Astrocyte of the hippocampus (primary cell): ENCODE data around the gene MAP3K21.

ENCODE experiments used
- DNase-seq: peaks from one replicate; pipeline ENCODE4 v3.0.0; 2011; ENCODE audit warnings: low read depth, low spot score

MAP3K21 gene

GRCh38 chr1:233327651-233328141 lies at the start of gene MAP3K21:
TSS of gene MAP3K21 (plus strand) at chr1:233327724. CDS start at chr1:233328029, 305 bp downstream.
- no peak for DNase-seq

- no peak for DNase-seq
These were observed 48.9 kb upstream of the MAP3K21 start for GRCh38 chr1:233278631-233279030.

GRCh38 chr1:233279971-233280370 lies 47.6 kb upstream of the MAP3K21 start:
- no peak for DNase-seq

- DNase-seq, result peak; percentile 81
These were observed 45.6 kb upstream of the MAP3K21 start for GRCh38 chr1:233281711-233282581.

GRCh38 chr1:233282582-233282886 lies 45.0 kb upstream of the MAP3K21 start:
- no peak for DNase-seq

- no peak for DNase-seq
These were observed 37.8 kb upstream of the MAP3K21 start for GRCh38 chr1:233289676-233290075.

GRCh38 chr1:233290396-233291034 lies 37.0 kb upstream of the MAP3K21 start:
- DNase-seq, result no peak

- no peak for DNase-seq
These were observed 33.7 kb upstream of the MAP3K21 start for GRCh38 chr1:233293556-233294446.

GRCh38 chr1:233294913-233295236 lies 32.6 kb upstream of the MAP3K21 start:
- DNase-seq, result peak; percentile 76

GRCh38 chr1:233295237-233295974 lies 32.1 kb upstream of the MAP3K21 start, which contains the start of gene PCNX2:
TSS of gene PCNX2 (minus strand) at chr1:233295725. CDS start at chr1:233295478, 247 bp downstream.
- DNase-seq, result peak; percentile 86

- no peak for DNase-seq
These were observed 31.6 kb upstream of the MAP3K21 start for GRCh38 chr1:233295975-233296322.

GRCh38 chr1:233299450-233299849 lies 28.1 kb upstream of the MAP3K21 start:
- DNase-seq, result no peak

- DNase-seq, result no peak
These were observed 27.2 kb upstream of the MAP3K21 start for GRCh38 chr1:233300326-233300725.

GRCh38 chr1:233304489-233305102 lies 22.9 kb upstream of the MAP3K21 start:
- DNase-seq, result peak; percentile 54

- no peak for DNase-seq
These were observed 13.9 kb upstream of the MAP3K21 start for GRCh38 chr1:233313434-233314155.

- DNase-seq, result no peak
These were observed 11.7 kb upstream of the MAP3K21 start for GRCh38 chr1:233315718-233316301.

GRCh38 chr1:233316473-233316872 lies 11.1 kb upstream of the MAP3K21 start:
- no peak for DNase-seq

- no peak for DNase-seq
These were observed 8.3 kb upstream of the MAP3K21 start for GRCh38 chr1:233319272-233319671.

- DNase-seq, result no peak
These were observed 7.5 kb upstream of the MAP3K21 start for GRCh38 chr1:233320023-233320422.

- DNase-seq, result no peak
These were observed 3.8 kb upstream of the MAP3K21 start for GRCh38 chr1:233323718-233324117.
